HG02970 (cell line): ENCODE results near the gene FYB1.
"Not testable (repeated sequence)": the region's sequence is repeated elsewhere in the genome, so short reads cannot be mapped to it uniquely, and the experiment has no call there.

Experiments used
- ATAC-seq: cut with Tn5 transposase; IDR thresholded peaks from one replicate; pipeline ENCODE4 v1.9.1; 2021; ENCODE audit warnings: mild to moderate bottlenecking, moderate library complexity, moderate number of reproducible peaks; ENCODE audit not compliant: unreplicated experiment, low FRiP score

FYB1 gene

GRCh38 chr5:39191216-39191615, 28.1 kb downstream of the FYB1 start:
- no peak for ATAC-seq

GRCh38 chr5:39190311-39191102, 28.9 kb downstream of the FYB1 start:
- no peak for ATAC-seq

- ATAC-seq = no peak
Measured at GRCh38 chr5:39189292-39189955, 29.9 kb downstream of the FYB1 start.

- no peak for ATAC-seq
Measured at GRCh38 chr5:39187831-39188731, 31.3 kb downstream of the FYB1 start.

GRCh38 chr5:39186722-39187539, 32.4 kb downstream of the FYB1 start:
- ATAC-seq = no peak

- no peak for ATAC-seq
Measured at GRCh38 chr5:39186289-39186688, 33.1 kb downstream of the FYB1 start.

- ATAC-seq = no peak
Measured at GRCh38 chr5:39185761-39186160, 33.6 kb downstream of the FYB1 start.

- ATAC-seq = not testable (repeated sequence)
Measured at GRCh38 chr5:39179561-39179960, 39.8 kb downstream of the FYB1 start.

- ATAC-seq = no peak
Measured at GRCh38 chr5:39178861-39179260, 40.5 kb downstream of the FYB1 start.

GRCh38 chr5:39178171-39178570, 41.2 kb downstream of the FYB1 start:
- ATAC-seq = no peak

- ATAC-seq = no peak
Measured at GRCh38 chr5:39177631-39177964, 41.8 kb downstream of the FYB1 start.

- ATAC-seq = no peak
Measured at GRCh38 chr5:39176759-39177630, 42.4 kb downstream of the FYB1 start.

GRCh38 chr5:39175273-39175955, 43.9 kb downstream of the FYB1 start:
- no peak for ATAC-seq

GRCh38 chr5:39173069-39173468, 46.3 kb downstream of the FYB1 start:
- no peak for ATAC-seq

GRCh38 chr5:39172593-39172992, 46.8 kb downstream of the FYB1 start:
- no peak for ATAC-seq

- no peak for ATAC-seq
Measured at GRCh38 chr5:39171647-39172046, 47.7 kb downstream of the FYB1 start.

- no peak for ATAC-seq
Measured at GRCh38 chr5:39169081-39169480, 50.3 kb downstream of the FYB1 start.

- ATAC-seq = no peak
Measured at GRCh38 chr5:39167972-39168342, 51.4 kb downstream of the FYB1 start.
